AG10803 (cell line): Measurements from ENCODE around the gene EVPL.
A peak's percentile ranks its signal among the peaks of the same experiment; 100 is the strongest.
"Not testable (repeated sequence)": the region's sequence is repeated elsewhere in the genome, so short reads cannot be mapped to it uniquely, and the experiment has no call there.

Experiments used
- DNase-seq: peaks from one replicate; pipeline ENCODE4 v3.0.0; 2010; ENCODE audit warnings: low read depth
- H3K4me3 ChIP-seq: 2 replicates; pipeline ENCODE4 v1.5.1; 2011; ENCODE audit warnings: mild to moderate bottlenecking, low read length, control low read depth
- CTCF ChIP-seq: conservative IDR thresholded peaks from 2 replicates; pipeline ENCODE4 v1.5.1; 2011; ENCODE audit warnings: mild to moderate bottlenecking, low read length, control low read depth, inconsistent platforms

EVPL gene

GRCh38 chr17:75975757-75976174 is 51.3 kb downstream of the EVPL start:
- no peak for TF ChIP-seq CTCF
- H3K4me3 ChIP-seq = peak overlapping the region; percentile 18
- DNase-seq = no peak

GRCh38 chr17:75975187-75975586 is 51.9 kb downstream of the EVPL start:
- not testable (repeated sequence) for H3K4me3 ChIP-seq, DNase-seq

- no peak for DNase-seq
- no peak overlapping the region for H3K4me3 ChIP-seq
- no peak for TF ChIP-seq CTCF
These were observed 56.5 kb downstream of the EVPL start for GRCh38 chr17:75970626-75971025.

- H3K4me3 ChIP-seq = no peak overlapping the region
- peak; percentile 67 for DNase-seq
- no peak for TF ChIP-seq CTCF
These were observed 57.0 kb downstream of the EVPL start for GRCh38 chr17:75970011-75970523.

GRCh38 chr17:75969044-75969443 is 58.1 kb downstream of the EVPL start:
- not testable (repeated sequence) for DNase-seq, H3K4me3 ChIP-seq

GRCh38 chr17:75965468-75965867 is 61.6 kb downstream of the EVPL start:
- no peak for DNase-seq
- no peak for TF ChIP-seq CTCF

GRCh38 chr17:75959839-75960511 is 67.1 kb downstream of the EVPL start:
- DNase-seq = no peak
- H3K4me3 ChIP-seq = no peak overlapping the region
- TF ChIP-seq CTCF = no peak

More at GRCh38 chr17:75965468-75965867, 61.6 kb downstream of the EVPL start:
- no peak overlapping the region for H3K4me3 ChIP-seq

- TF ChIP-seq CTCF = no peak
- DNase-seq = no peak
- H3K4me3 ChIP-seq = no peak overlapping the region
These were observed 67.9 kb downstream of the EVPL start for GRCh38 chr17:75959051-75959838.
